NCI-H748 (cell line): Measurements from ENCODE around the gene B4GALT6.

Source experiments
- DNase-seq: peaks from one replicate; lab custom pipeline; 2025; ENCODE audit not compliant: unreplicated experiment; lab: John Stamatoyannopoulos, UW

The B4GALT6 gene

GRCh38 chr18:31661965-31662364 lies 22.4 kb downstream of the B4GALT6 start:
- no peak for DNase-seq

GRCh38 chr18:31660763-31661162 lies 23.6 kb downstream of the B4GALT6 start:
- DNase-seq, result no peak

- no peak for DNase-seq
Measured at GRCh38 chr18:31659576-31660177, 24.7 kb downstream of the B4GALT6 start.

GRCh38 chr18:31658670-31659575 lies 25.5 kb downstream of the B4GALT6 start:
- DNase-seq, result no peak

GRCh38 chr18:31657823-31658669 lies 26.3 kb downstream of the B4GALT6 start:
- peak; percentile 31 for DNase-seq

GRCh38 chr18:31656754-31657153 lies 27.6 kb downstream of the B4GALT6 start:
- DNase-seq, result no peak

- no peak for DNase-seq
Measured at GRCh38 chr18:31655354-31655753, 29.0 kb downstream of the B4GALT6 start.

GRCh38 chr18:31652877-31653276 lies 31.5 kb downstream of the B4GALT6 start:
- no peak for DNase-seq

- DNase-seq, result no peak
Measured at GRCh38 chr18:31652357-31652756, 32.0 kb downstream of the B4GALT6 start.

GRCh38 chr18:31651369-31651768 lies 33.0 kb downstream of the B4GALT6 start:
- DNase-seq, result no peak

GRCh38 chr18:31649978-31650719 lies 34.2 kb downstream of the B4GALT6 start:
- no peak for DNase-seq

- no peak for DNase-seq
Measured at GRCh38 chr18:31649449-31649848, 34.9 kb downstream of the B4GALT6 start.

GRCh38 chr18:31648966-31649429 lies 35.4 kb downstream of the B4GALT6 start:
- no peak for DNase-seq

GRCh38 chr18:31648458-31648857 lies 35.9 kb downstream of the B4GALT6 start:
- DNase-seq, result no peak

GRCh38 chr18:31647127-31647753 lies 37.1 kb downstream of the B4GALT6 start:
- DNase-seq, result no peak

GRCh38 chr18:31646332-31647126 lies 37.9 kb downstream of the B4GALT6 start:
- no peak for DNase-seq

GRCh38 chr18:31645411-31645810 lies 39.0 kb downstream of the B4GALT6 start:
- DNase-seq, result no peak

GRCh38 chr18:31643003-31643402 lies 41.4 kb downstream of the B4GALT6 start:
- DNase-seq, result no peak

- DNase-seq, result no peak
Measured at GRCh38 chr18:31637445-31637844, 46.9 kb downstream of the B4GALT6 start.
